Measurements from ENCODE around the gene GALNT11. TPM values are rescaled to one million over a fixed set of nuclear protein-coding genes. Genes with fewer than 3 reads are reported as not detected.

GALNT11 gene
- total and polyA plus RNA-seq, 9 of the 15 experiments (the other 6 are each of a cell fraction or from before 2014, with no cell fraction given), result 8.2 to 59.5 (median 36.5) TPM

- ChIA-PET CTCF (ENCODE audit: low intra/inter-chr PET ratio) (interaction anchor here (0.9 kb wide), 1 partner anchor 161 kb away, joined by 3 read pairs; no protein-coding TSS in a partner anchor), POLR2A (interaction anchor here (0.5 to 1.2 kb wide), 2 partner anchors 12 to 741 kb away, joined by 3 read pairs; no protein-coding TSS in a partner anchor)
- Histone ChIP-seq H3K27ac (ENCODE audit: extremely low read depth, low read depth, low read length) (no peak overlapping the region), H3K4me1 (replicated peaks in 1 of 2; ENCODE audit: control insufficient read depth in 2 of 2, insufficient read depth in 2 of 2, low read length in 2 of 2) (no peaks in the 10 kb centered on the region), H2AFZ (ENCODE audit: low read depth, low read length) (no peak overlapping the region), H3K9me3 (replicated peaks; ENCODE audit: control insufficient read depth, insufficient read depth, low read depth, low read length) (no peaks in the 10 kb centered on the region), H3K4me3 (no peak overlapping the region), H3K79me2 (ENCODE audit: control insufficient read depth, insufficient read depth, low read length) (no peaks in the 10 kb centered on the region), H4K20me1 (replicated peaks; ENCODE audit: control insufficient read depth, insufficient read depth, low read length) (no peaks in the 10 kb centered on the region; the same call in 1 of the 2 replicates), H3K4me2 (ENCODE audit: insufficient read depth, low read length) (no peak overlapping the region), H3K36me3 (ENCODE audit: control insufficient read depth, insufficient read depth, low read length) (peaks cover 96% of the 10 kb centered on the region), H3K27me3 (ENCODE audit: control insufficient read depth in 2 of 2, insufficient read depth in 2 of 2, low read length in 2 of 2) (no peaks in the 10 kb centered on the region), H3K9me1 (ENCODE audit: control insufficient read depth, insufficient read depth, low read length) (peaks cover 4% of the 10 kb centered on the region), H3K9ac (ENCODE audit: insufficient read depth in 1 of 2, low read depth in 2 of 2, low read length in 2 of 2) (no peak overlapping the region)
- in situ Hi-C loops (cut with MboI) (no loop called here), intact Hi-C loops (cut with micrococcal nuclease) (no loop called here)
- WGBS (ENCODE audit: insufficient coverage, low coverage, missing lambda C conversion rate), result 88% methylated on average over 4 of the region's 4 CpGs
- no TSS peak for BruUV-seq (replicated peaks)
- peak; percentile 75 for ATAC-seq
- peak; percentile 49 for FAIRE-seq
- DNase-seq (ENCODE audit: extremely low read depth in 1 of 4, low spot score in 3 of 4), result peak in 2 of 4 experiments; percentile 34 to 44
- TF ChIP-seq ZNF780A (CRISPR knock-in tag; IDR thresholded peaks at IDR 0.05) (no peak), ZNF445 (CRISPR knock-in tag; IDR thresholded peaks at IDR 0.05; ENCODE audit: low read depth) (no peak), SMC3 (conservative IDR thresholded peaks at IDR 0.05; ENCODE audit: insufficient read depth, low read depth, low read length) (0 out of 2 replicates have a peak, but pooled peaks have one; percentile 12), RBM15 (IDR thresholded peaks at IDR 0.05; ENCODE audit: insufficient read depth, low read length) (no peak), ZBTB34 (CRISPR knock-in tag; IDR thresholded peaks at IDR 0.05) (no peak), TARDBP (IDR thresholded peaks at IDR 0.05) (no peak), LCOR (CRISPR knock-in tag; IDR thresholded peaks at IDR 0.05) (peak; percentile 36; the same call in 1 of the 2 replicates), ZNF764 (CRISPR knock-in tag; IDR thresholded peaks at IDR 0.05; ENCODE audit: low read depth) (peak; percentile 83; the same call in 1 of the 2 replicates), CTCF (IDR thresholded peaks at IDR 0.05 in 2 of 3, conservative IDR thresholded peaks at IDR 0.05 in 1 of 3; ENCODE audit: insufficient read depth in 2 of 3, low read depth in 1 of 3, low read length in 3 of 3) (peak; percentile 52 to 59 (median 57)), ZNF24 (IDR thresholded peaks at IDR 0.05) (no peak), TRIM24 (IDR thresholded peaks at IDR 0.05) (no peak), ARID4B (CRISPR knock-in tag; IDR thresholded peaks at IDR 0.05) (no peak)
Measured at GRCh38 chr7:152145853-152146466, 120.5 kb downstream of the GALNT11 start.
